Keratinocyte (primary cell): ENCODE results near the gene HIP1. TPM values are rescaled to one million over a fixed set of nuclear protein-coding genes. Genes with fewer than 3 reads are reported as not detected.

ENCODE experiments used
- DNase-seq: peaks from one replicate; pipeline ENCODE4 v3.0.0-alpha.2; 2011; ENCODE audit warnings: low read depth, missing footprints, low spot score
- FAIRE-seq: peaks from 2 replicates; lab custom pipeline; 2011; peaks lifted over from hg19 to GRCh38; lab: Jason Lieb, UNC
- H2AFZ ChIP-seq: 2 replicates; pipeline ENCODE4 v1.6.0; 2012; ENCODE audit warnings: low read length, control low read depth, inconsistent platforms; ENCODE audit not compliant: control insufficient read depth
- H3K27ac ChIP-seq: 2 replicates; pipeline ENCODE4 v1.5.1; 2011; ENCODE audit warnings: low read length; ENCODE audit not compliant: control insufficient read depth, insufficient read depth
- H3K27me3 ChIP-seq: 3 replicates; pipeline ENCODE4 v1.6.0; 2011; ENCODE audit warnings: low read length; ENCODE audit not compliant: control insufficient read depth, insufficient read depth; ENCODE audit errors: extremely low read depth
- H3K36me3 ChIP-seq, 2 experiments: 2 replicates in 1 of 2; 3 replicates in 1 of 2; pipeline ENCODE4 v1.5.1; 2011; ENCODE audit warnings: low read length in 2 of 2, mild to moderate bottlenecking in 1 of 2; ENCODE audit not compliant: control insufficient read depth in 2 of 2, insufficient read depth in 2 of 2; ENCODE audit errors: extremely low read depth in 1 of 2
- H3K4me1 ChIP-seq: 3 replicates; pipeline ENCODE4 v1.5.1; 2011; ENCODE audit warnings: low read length; ENCODE audit not compliant: control insufficient read depth, insufficient read depth; ENCODE audit errors: extremely low read depth
- H3K4me2 ChIP-seq: 3 replicates; pipeline ENCODE4 v1.6.0; 2011; ENCODE audit warnings: low read depth, low read length; ENCODE audit not compliant: control insufficient read depth, insufficient read depth; ENCODE audit errors: extremely low read depth
- H3K4me3 ChIP-seq, 3 experiments: fragments of 200-600 bp in 1 of 3; sonication (generic) in 1 of 3; 2 replicates in 2 of 3; 3 replicates in 1 of 3; pipeline ENCODE4 v1.5.1; 2011 to 2016; ENCODE audit warnings: low read length in 3 of 3, mild to moderate bottlenecking in 3 of 3, control low read depth in 2 of 3, inconsistent platforms in 1 of 3, low read depth in 1 of 3, mixed read lengths in 1 of 3, mixed run types in 1 of 3, moderate library complexity in 1 of 3; ENCODE audit not compliant: control insufficient read depth in 2 of 3, insufficient read depth in 2 of 3; ENCODE audit errors: extremely low read depth in 1 of 3
- H3K79me2 ChIP-seq: 2 replicates; pipeline ENCODE4 v1.6.0; 2012; ENCODE audit warnings: low read length; ENCODE audit not compliant: control insufficient read depth, insufficient read depth
- H3K9ac ChIP-seq: 3 replicates; pipeline ENCODE4 v1.6.0; 2011; ENCODE audit warnings: low read length; ENCODE audit not compliant: control insufficient read depth, insufficient read depth; ENCODE audit errors: extremely low read depth
- H3K9me1 ChIP-seq: 3 replicates; pipeline ENCODE4 v1.6.0; 2011; ENCODE audit warnings: low read length; ENCODE audit not compliant: control insufficient read depth, insufficient read depth; ENCODE audit errors: extremely low read depth
- H3K9me3 ChIP-seq: 2 replicates; pipeline ENCODE4 v1.5.1; 2012; ENCODE audit warnings: low read depth, low read length; ENCODE audit not compliant: control insufficient read depth
- H4K20me1 ChIP-seq: 3 replicates; pipeline ENCODE4 v1.6.0; 2011; ENCODE audit warnings: low read length; ENCODE audit not compliant: control insufficient read depth, insufficient read depth; ENCODE audit errors: extremely low read depth
- CTCF ChIP-seq, 3 experiments: IDR thresholded peaks in 1 of 3; conservative IDR thresholded peaks in 1 of 3; optimal IDR thresholded peaks in 1 of 3; 2 replicates in 2 of 3; 3 replicates in 1 of 3; pipeline versions ENCODE3 to v1.5.1; 2011; ENCODE audit warnings: low read length in 3 of 3, mild to moderate bottlenecking in 3 of 3, moderate library complexity in 2 of 3, control low read depth in 1 of 3, inconsistent platforms in 1 of 3; ENCODE audit not compliant: insufficient read depth in 2 of 3; ENCODE audit errors: extremely low read depth in 1 of 3
- EZH2 ChIP-seq: IDR thresholded peaks from one replicate; pipeline ENCODE4 v1.6.1; 2012; ENCODE audit warnings: inconsistent platforms, mild to moderate bottlenecking, low read length, moderate library complexity
- dilution Hi-C: fragments of 300-500 bp; cut with MboI; formaldehyde crosslinking; loops from one replicate; pipeline ENCODE4 v1.7.0; 2020; ENCODE audit warnings: low sequenced_read_pairs; ENCODE audit not compliant: extremely low pct_ligation_motif_present
- polyA plus RNA-seq, 5 experiments: library from polyadenylated mRNA; depleted of rRNA in 3 of 5; stranded (reverse) in 3 of 5; stranded (forward) in 1 of 5; unstranded in 1 of 5; fragments of >200 nt; gene quantifications; 1 replicate in 1 of 5; 2 replicates in 3 of 5; 3 replicates in 1 of 5; pipeline versions ENCODE4 v1.2.1 to v1.2.3, GENCODE V29; 2011 to 2012; ENCODE audit warnings: missing spikeins in 2 of 5, low read depth in 1 of 5, low replicate concordance in 1 of 5

HIP1 gene
- polyA plus RNA-seq, 1 donor (not counting 4 experiments of a cell fraction or from before 2014, with no cell fraction given), result 5.0 TPM

- dilution Hi-C loops, result no loop called here
- Histone ChIP-seq H3K79me2 (no peaks in the 10 kb centered on the region), H3K9me1 (peaks cover 2% of the 10 kb centered on the region), H3K27me3 (peaks cover under 1% of the 10 kb centered on the region), H4K20me1 (no peaks in the 10 kb centered on the region), H3K4me1 (peaks cover 12% of the 10 kb centered on the region), H3K9ac (no peak overlapping the region), H3K36me3 (no peaks in the 10 kb centered on the region), H3K27ac (no peak overlapping the region), H2AFZ (no peak overlapping the region), H3K9me3 (no peaks in the 10 kb centered on the region), H3K4me3 (no peak overlapping the region), H3K4me2 (no peak overlapping the region)
- TF ChIP-seq EZH2, result no peak
- TF ChIP-seq CTCF (optimal IDR thresholded peaks at IDR 0.05 in 1 of 3, IDR thresholded peaks at IDR 0.05 in 1 of 3, conservative IDR thresholded peaks at IDR 0.05 in 1 of 3; ENCODE audit: extremely low read depth in 1 of 3, insufficient read depth in 2 of 3, low read length in 3 of 3), result no peak
- DNase-seq, result no peak
- no peak for FAIRE-seq
These were observed 175.6 kb downstream of the HIP1 start for GRCh38 chr7:75563171-75563570.

GRCh38 chr7:75559976-75560365 is 178.8 kb downstream of the HIP1 start:
- no peak overlapping the region for H3K9ac ChIP-seq
- H2AFZ ChIP-seq, result no peak overlapping the region
- no peak for DNase-seq
- no peak overlapping the region for H3K4me3 ChIP-seq
- H3K9me1 ChIP-seq, result peaks cover 2% of the 10 kb centered on the region
- H3K79me2 ChIP-seq, result no peaks in the 10 kb centered on the region
- H3K4me2 ChIP-seq, result no peak overlapping the region
- H3K9me3 ChIP-seq, result no peaks in the 10 kb centered on the region
- dilution Hi-C loops, result no loop called here
- no peak for FAIRE-seq
- H3K27me3 ChIP-seq, result no peaks in the 10 kb centered on the region
- H3K4me1 ChIP-seq, result peaks cover 5% of the 10 kb centered on the region
- H3K36me3 ChIP-seq, result no peaks in the 10 kb centered on the region
- TF ChIP-seq EZH2 (no peak), CTCF (optimal IDR thresholded peaks at IDR 0.05 in 1 of 3, IDR thresholded peaks at IDR 0.05 in 1 of 3, conservative IDR thresholded peaks at IDR 0.05 in 1 of 3; ENCODE audit: extremely low read depth in 1 of 3, insufficient read depth in 2 of 3, low read length in 3 of 3) (no peak)
- no peak overlapping the region for H3K27ac ChIP-seq
- no peaks in the 10 kb centered on the region for H4K20me1 ChIP-seq
